Gastrocnemius medialis (tissue), 4 donors: ENCODE results near the gene ASPM. TPM values are rescaled to one million over a fixed set of nuclear protein-coding genes. Genes with fewer than 3 reads are reported as not detected.

Experiments
- ATAC-seq, 2 donors: fragments of 150-250 bp; one replicate each; pipeline ENCODE4 v1.9.1; 2016
- DNase-seq, 2 donors: peaks; one replicate each; pipeline ENCODE4 v3.0.0-alpha.2; 2019
- H3K27ac ChIP-seq, 4 donors: fragments of 200-600 bp; sonication (generic); 1 replicate in 1 of 4; 2 replicates in 3 of 4; pipeline ENCODE4 v1.5.1; 2016 to 2018; ENCODE audit warnings: mild to moderate bottlenecking in 2 of 4, moderate library complexity in 1 of 4
- H3K27me3 ChIP-seq, 3 donors: fragments of 200-600 bp; sonication (generic) in 2 of 3; 1 replicate in 1 of 3; 2 replicates in 2 of 3; pipeline versions ENCODE4 v1.5.1 to v1.6.0; 2016 to 2019; ENCODE audit warnings: mild to moderate bottlenecking in 1 of 3, moderate library complexity in 1 of 3
- H3K36me3 ChIP-seq, 2 donors: fragments of 200-600 bp; sonication (generic) in 1 of 2; one replicate each; pipeline ENCODE4 v1.5.1; 2017 to 2018
- H3K4me1 ChIP-seq, 2 donors: fragments of 200-600 bp; sonication (generic) in 1 of 2; one replicate each; pipeline ENCODE4 v1.5.1; 2016 to 2017; ENCODE audit warnings: mild to moderate bottlenecking in 2 of 2
- H3K4me3 ChIP-seq, 4 donors: fragments of 200-600 bp; sonication (generic) in 3 of 4; 1 replicate in 1 of 4; 2 replicates in 3 of 4; pipeline ENCODE4 v1.5.1; 2016 to 2019; ENCODE audit warnings: mild to moderate bottlenecking in 2 of 4
- H3K9me3 ChIP-seq, 3 donors: fragments of 200-600 bp; sonication (generic) in 2 of 3; 1 replicate in 1 of 3; 2 replicates in 2 of 3; pipeline ENCODE4 v1.5.1; 2016 to 2019
- CTCF ChIP-seq, 5 experiments: fragments of 450-650 bp in 3 of 5; fragments of 200-600 bp in 2 of 5; sonication (generic) in 2 of 5; IDR thresholded peaks in 4 of 5; conservative IDR thresholded peaks in 1 of 5; 1 replicate in 4 of 5; 2 replicates in 1 of 5; pipeline ENCODE4 v1.5.1; 2016 to 2019; ENCODE audit warnings: antibody characterized with exemption in 5 of 5, mild to moderate bottlenecking in 3 of 5, moderate library complexity in 3 of 5
- POLR2A ChIP-seq, 2 donors: fragments of 450-650 bp; IDR thresholded peaks; one replicate each; pipeline ENCODE4 v1.6.1; 2017; ENCODE audit warnings: antibody characterized with exemption in 2 of 2, mild to moderate bottlenecking in 2 of 2, moderate library complexity in 2 of 2
- in situ Hi-C, 4 donors: fragments of 200-750 bp; cut with MboI; loops; one replicate each; pipeline versions ENCODE4 v1.15.0 to v1.8.0; 2017; ENCODE audit warnings: low sequenced_read_pairs in 4 of 4
- intact Hi-C: fragments of 100-400 bp; cut with DNase I; formaldehyde crosslinking; loops from one replicate; pipeline ENCODE4 v1.15.1; 2023; ENCODE audit warnings: low total_unique reads
- total RNA-seq, 4 donors: library from RNA; depleted of rRNA; stranded (reverse); fragments of >200 nt; gene quantifications; one replicate each; pipeline versions ENCODE4 v1.1.0 to v1.2.3, GENCODE V29; 2016

The ASPM gene
- total RNA-seq, result under 1 TPM; 0.05 to 0.52 (median 0.26) TPM

GRCh38 chr1:197146101-197147095, at the start of gene ASPM:
Gene ASPM (minus strand): TSS chr1:197146669. CDS start chr1:197146437, 232 bp downstream.
- peak; percentile 88 to 92 for DNase-seq
- H3K27me3 ChIP-seq, result peaks cover 0 to 11% (median 3%) of the 10 kb centered on the region in 3 donors
- peaks cover 0 to 6% of the 10 kb centered on the region in 2 donors for H3K4me1 ChIP-seq
- in situ Hi-C loops (no loop called here), intact Hi-C loops (loop anchor here (5.0 kb wide), 1 partner anchor 51 kb away; no protein-coding TSS in a partner anchor)
- H3K36me3 ChIP-seq, result no peaks in the 10 kb centered on the region
- no peak for TF ChIP-seq POLR2A (IDR thresholded peaks at IDR 0.05)
- no peak for TF ChIP-seq CTCF (IDR thresholded peaks at IDR 0.05 in 4 of 5, conservative IDR thresholded peaks at IDR 0.05 in 1 of 5)
- H3K4me3 ChIP-seq, result peak within 1 kb of the TSS; percentile 69 to 78 (median 74)
- H3K27ac ChIP-seq, result no peak within 1 kb of the TSS
- ATAC-seq, result peak; percentile 99
- H3K9me3 ChIP-seq, result no peaks in the 10 kb centered on the region

- no peaks in the 10 kb centered on the region for H3K9me3 ChIP-seq
- H3K36me3 ChIP-seq, result peaks cover 0 to 1% of the 10 kb centered on the region in 2 donors
- in situ Hi-C loops (loop anchor here in 1 of 4 donors (25.0 kb wide), 2 partner anchors 167 to 717 kb away; partner anchors contain the start of genes C1orf53 and LHX9), intact Hi-C loops (loop anchor here (5.0 kb wide), 1 partner anchor 48 kb away; the partner anchor contains the start of gene ASPM)
- TF ChIP-seq CTCF (IDR thresholded peaks at IDR 0.05 in 4 of 5, conservative IDR thresholded peaks at IDR 0.05 in 1 of 5) (no peak), POLR2A (IDR thresholded peaks at IDR 0.05) (no peak)
- H3K4me3 ChIP-seq, result no peak overlapping the region
- DNase-seq (no peak), ATAC-seq (no peak)
- H3K4me1 ChIP-seq, result peaks cover 42 to 48% of the 10 kb centered on the region in 2 donors
- H3K27me3 ChIP-seq, result no peaks in the 10 kb centered on the region
- no peak overlapping the region for H3K27ac ChIP-seq
These were observed 48.6 kb upstream of the ASPM start for GRCh38 chr1:197195100-197195499.

- H3K4me1 ChIP-seq, result peaks cover 0 to 2% of the 10 kb centered on the region in 2 donors
- H3K36me3 ChIP-seq, result peaks cover 0 to 55% of the 10 kb centered on the region in 2 donors
- intact Hi-C loops (no loop called here), in situ Hi-C loops (loop anchor here in 1 of 4 donors (25.0 kb wide), 2 partner anchors 178 to 728 kb away; partner anchors contain the start of genes C1orf53 and LHX9)
- H3K4me3 ChIP-seq, result no peak overlapping the region
- ATAC-seq (no peak), DNase-seq (no peak)
- H3K27ac ChIP-seq, result no peak overlapping the region
- TF ChIP-seq POLR2A (IDR thresholded peaks at IDR 0.05), result no peak
- no peak for TF ChIP-seq CTCF (IDR thresholded peaks at IDR 0.05 in 4 of 5, conservative IDR thresholded peaks at IDR 0.05 in 1 of 5)
- no peaks in the 10 kb centered on the region for H3K9me3 ChIP-seq
- no peaks in the 10 kb centered on the region for H3K27me3 ChIP-seq
These were observed 37.7 kb upstream of the ASPM start for GRCh38 chr1:197184190-197184589.

GRCh38 chr1:197183195-197183748, 36.8 kb upstream of the ASPM start:
- no peak for ATAC-seq
- TF ChIP-seq POLR2A (IDR thresholded peaks at IDR 0.05) (no peak), CTCF (IDR thresholded peaks at IDR 0.05 in 4 of 5, conservative IDR thresholded peaks at IDR 0.05 in 1 of 5) (no peak)
- H3K9me3 ChIP-seq, result no peaks in the 10 kb centered on the region
- no peak overlapping the region for H3K4me3 ChIP-seq
- H3K27ac ChIP-seq, result no peak overlapping the region
- no peak for DNase-seq
- in situ Hi-C loops, result loop anchor here in 1 of 4 donors (25.0 kb wide), 2 partner anchors 179 to 729 kb away; partner anchors contain the start of genes C1orf53 and LHX9
- H3K36me3 ChIP-seq, result peaks cover 0 to 54% of the 10 kb centered on the region in 2 donors
- peaks cover 0 to 2% of the 10 kb centered on the region in 2 donors for H3K4me1 ChIP-seq
- H3K27me3 ChIP-seq, result no peaks in the 10 kb centered on the region
- intact Hi-C loops, result no loop called here
